Neural progenitor cell (in vitro differentiated cells): ENCODE measurements around the gene GLUL. TPM values are rescaled to one million over a fixed set of nuclear protein-coding genes. Genes with fewer than 3 reads are reported as not detected.

ENCODE experiments used
- DNase-seq: peaks from one replicate; pipeline ENCODE4 v3.0.0-alpha.2; 2016; ENCODE audit warnings: low spot score
- H2AFZ ChIP-seq: fragments of 200-600 bp; sonication (generic); replicated peaks from 2 replicates; pipeline ENCODE4 v1.6.1; 2016; ENCODE audit warnings: antibody characterized with exemption
- H3F3A ChIP-seq: fragments of 200-600 bp; sonication (generic); 2 replicates; pipeline ENCODE4 v1.6.1; 2016; ENCODE audit warnings: antibody characterized with exemption, low read depth
- H3K27ac ChIP-seq: fragments of 200-600 bp; sonication (generic); 2 replicates; pipeline ENCODE4 v1.5.1; 2016; ENCODE audit warnings: mild to moderate bottlenecking
- H3K27me3 ChIP-seq: fragments of 200-600 bp; sonication (generic); 2 replicates; pipeline ENCODE4 v1.6.1; 2016; ENCODE audit warnings: mild to moderate bottlenecking, moderate library complexity
- H3K36me3 ChIP-seq: fragments of 200-600 bp; sonication (generic); 2 replicates; pipeline ENCODE4 v1.5.1; 2016
- H3K4me1 ChIP-seq: fragments of 200-600 bp; sonication (generic); 2 replicates; pipeline ENCODE4 v1.6.1; 2016; ENCODE audit warnings: mixed run types
- H3K4me2 ChIP-seq: fragments of 200-600 bp; sonication (generic); 2 replicates; pipeline ENCODE4 v1.6.1; 2016
- H3K4me3 ChIP-seq: fragments of 200-600 bp; sonication (generic); 2 replicates; pipeline ENCODE4 v1.5.1; 2016
- H3K79me2 ChIP-seq: fragments of 200-600 bp; sonication (generic); 2 replicates; pipeline ENCODE4 v1.6.1; 2016; ENCODE audit warnings: low read depth
- H3K9ac ChIP-seq: fragments of 200-600 bp; sonication (generic); 2 replicates; pipeline ENCODE4 v1.6.1; 2016
- H3K9me3 ChIP-seq: fragments of 200-600 bp; sonication (generic); 2 replicates; pipeline ENCODE4 v1.5.1; 2016; ENCODE audit warnings: low read depth
- H4K20me1 ChIP-seq: fragments of 200-600 bp; sonication (generic); 2 replicates; pipeline ENCODE4 v1.6.1; 2016; ENCODE audit warnings: low read depth
- H3K27ac Mint-ChIP-seq: 3 replicates; pipeline ENCODE4 v1.8.0; 2021; ENCODE audit warnings: mixed read lengths
- H3K27me3 Mint-ChIP-seq: 2 replicates; pipeline ENCODE4 v1.8.0; 2022; ENCODE audit warnings: low read depth, mild to moderate bottlenecking, inconsistent platforms, moderate library complexity, mixed read lengths; ENCODE audit not compliant: insufficient read depth
- H3K36me3 Mint-ChIP-seq: 3 replicates; pipeline ENCODE4 v1.8.0; 2021; ENCODE audit warnings: mixed read lengths
- H3K4me1 Mint-ChIP-seq: 3 replicates; pipeline ENCODE4 v1.8.0; 2021; ENCODE audit warnings: mixed read lengths
- H3K4me3 Mint-ChIP-seq: 3 replicates; pipeline ENCODE4 v1.8.0; 2021; ENCODE audit warnings: mild to moderate bottlenecking, moderate library complexity, mixed read lengths
- H3K9me3 Mint-ChIP-seq: 3 replicates; pipeline ENCODE4 v1.8.0; 2020; ENCODE audit warnings: mixed read lengths
- EZH2 ChIP-seq: fragments of 200-600 bp; sonication (generic); IDR thresholded peaks from 2 replicates; pipeline ENCODE4 v1.6.1; 2017; ENCODE audit warnings: antibody characterized with exemption, mild to moderate bottlenecking, moderate library complexity
- EZH2phosphoT487 ChIP-seq: fragments of 200-600 bp; sonication (generic); IDR thresholded peaks from 2 replicates; pipeline ENCODE4 v1.6.1; 2017; ENCODE audit warnings: antibody characterized with exemption
- total RNA-seq: library from RNA; depleted of rRNA; stranded (reverse); fragments of >200 nt; gene quantifications from 2 replicates; pipeline ENCODE4 v1.2.3, GENCODE V29; 2015; ENCODE audit warnings: low replicate concordance
- TF ChIP-seq, protein P1 (sequence below): fragments of 200-600 bp; sonication (generic); IDR thresholded peaks from 2 replicates; pipeline ENCODE4 v1.5.1; 2017; ENCODE audit warnings: antibody characterized with exemption, mild to moderate bottlenecking

Gene GLUL
- total RNA-seq, 1 donor from 2014 or later: 428 TPM

DNA sequence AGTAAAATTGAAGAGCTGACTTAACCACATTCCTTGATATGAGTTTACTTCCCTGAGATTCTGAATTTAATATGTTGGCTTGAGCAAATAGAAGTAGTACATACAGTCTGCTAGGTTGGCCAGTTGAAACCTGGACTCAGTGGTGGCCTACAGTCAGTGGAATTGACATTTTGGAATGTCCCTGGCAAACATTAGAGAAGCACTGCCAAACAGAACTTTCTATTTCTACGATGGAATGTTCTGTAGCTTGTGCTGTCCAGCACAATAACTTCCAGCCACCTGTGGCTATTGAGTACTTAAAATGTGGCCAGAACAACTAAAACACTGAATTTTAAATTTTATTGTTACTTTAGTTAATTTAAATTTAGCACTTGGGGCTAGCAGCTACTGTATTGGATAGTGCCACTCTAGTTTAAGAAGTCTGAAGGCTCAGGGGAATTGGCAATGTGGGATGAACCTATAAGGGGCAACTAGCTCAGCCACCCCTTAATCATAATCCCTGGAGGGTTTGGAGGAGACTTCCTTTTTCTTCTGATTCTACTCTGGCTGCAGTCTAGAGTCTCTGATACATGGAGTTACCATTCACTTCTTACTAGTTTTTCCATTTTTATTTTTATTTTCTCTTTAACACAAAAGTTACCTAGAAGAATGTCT is 19.2 kb upstream of the GLUL start:
- Mint-ChIP-seq H3K27ac (no peak overlapping the region), H3K27me3 (peaks cover 6% of the 10 kb centered on the region), H3K9me3 (peaks cover 2% of the 10 kb centered on the region), H3K36me3 (no peaks in the 10 kb centered on the region), H3K4me3 (no peak overlapping the region), H3K4me1 (no peaks in the 10 kb centered on the region)
- Histone ChIP-seq H4K20me1 (no peaks in the 10 kb centered on the region), H2AFZ (no peak overlapping the region), H3K36me3 (no peaks in the 10 kb centered on the region), H3K27me3 (no peaks in the 10 kb centered on the region), H3K4me3 (no peak overlapping the region), H3K4me1 (no peaks in the 10 kb centered on the region), H3K79me2 (no peaks in the 10 kb centered on the region), H3K9me3 (no peaks in the 10 kb centered on the region), H3F3A (no peaks in the 10 kb centered on the region), H3K4me2 (no peak overlapping the region), H3K27ac (no peak overlapping the region), H3K9ac (no peak overlapping the region)
- no peak for DNase-seq
- no peak for TF ChIP-seq EZH2

DNA sequence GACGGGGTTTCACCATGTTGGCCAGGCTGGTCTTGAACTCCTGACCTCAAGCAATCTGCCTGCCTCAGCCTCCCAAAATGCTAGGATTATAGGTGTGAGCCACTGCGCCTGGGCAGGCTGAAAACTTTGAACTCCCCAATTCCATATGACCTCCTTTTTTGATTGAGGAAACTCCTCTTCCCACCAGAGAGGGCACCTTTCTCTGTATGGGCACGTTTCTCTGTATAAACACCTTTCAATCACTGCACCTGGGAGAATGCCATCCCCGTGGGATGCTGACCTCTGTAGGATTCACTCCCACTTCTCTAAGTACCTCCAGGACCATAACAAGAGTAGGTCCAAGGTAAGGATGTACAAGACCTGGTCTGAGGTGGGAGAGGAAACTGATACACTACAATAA is 18.5 kb upstream of the GLUL start:
- no peaks in the 10 kb centered on the region for H3F3A ChIP-seq

DNA sequence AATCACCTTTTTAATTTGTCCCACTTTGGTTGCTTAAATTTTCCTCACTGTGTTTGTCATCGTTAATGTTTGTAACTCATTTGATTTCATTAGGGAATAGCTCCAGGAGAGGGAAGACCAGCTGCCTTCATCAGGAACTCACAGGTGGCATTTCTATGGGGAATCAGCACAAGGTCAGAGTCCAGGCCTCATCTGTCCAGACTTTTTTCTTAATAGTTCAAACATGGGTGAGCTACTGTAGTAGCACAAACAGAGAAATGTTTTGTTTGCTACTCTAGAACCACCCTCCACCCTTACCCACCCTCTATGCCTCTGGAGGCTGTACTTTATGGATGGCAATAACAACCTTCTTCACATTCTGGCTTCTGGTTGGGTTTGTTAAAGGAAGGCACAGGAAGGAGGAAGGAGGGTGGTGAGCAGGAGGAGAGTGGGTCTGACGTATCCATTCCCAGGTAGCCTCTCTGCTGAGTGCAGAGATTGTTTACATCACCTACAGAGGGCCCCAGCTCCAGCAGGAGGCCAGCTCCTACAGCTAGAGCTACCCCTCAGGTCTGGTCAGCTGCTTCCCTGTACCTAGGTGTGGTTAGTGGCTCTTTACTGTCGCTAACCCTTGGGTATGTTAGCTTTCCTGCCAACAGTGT is 17.0 kb upstream of the GLUL start:
- no peaks in the 10 kb centered on the region for H3K36me3 ChIP-seq
- Mint-ChIP-seq H3K27me3 (peaks cover 2% of the 10 kb centered on the region), H3K4me1 (no peaks in the 10 kb centered on the region), H3K27ac (no peak overlapping the region), H3K9me3 (peaks cover 6% of the 10 kb centered on the region), H3K4me3 (no peak overlapping the region), H3K36me3 (no peaks in the 10 kb centered on the region)
- TF ChIP-seq EZH2 (no peak), EZH2phosphoT487 (no peak)
- TF ChIP-seq, protein P1, sequence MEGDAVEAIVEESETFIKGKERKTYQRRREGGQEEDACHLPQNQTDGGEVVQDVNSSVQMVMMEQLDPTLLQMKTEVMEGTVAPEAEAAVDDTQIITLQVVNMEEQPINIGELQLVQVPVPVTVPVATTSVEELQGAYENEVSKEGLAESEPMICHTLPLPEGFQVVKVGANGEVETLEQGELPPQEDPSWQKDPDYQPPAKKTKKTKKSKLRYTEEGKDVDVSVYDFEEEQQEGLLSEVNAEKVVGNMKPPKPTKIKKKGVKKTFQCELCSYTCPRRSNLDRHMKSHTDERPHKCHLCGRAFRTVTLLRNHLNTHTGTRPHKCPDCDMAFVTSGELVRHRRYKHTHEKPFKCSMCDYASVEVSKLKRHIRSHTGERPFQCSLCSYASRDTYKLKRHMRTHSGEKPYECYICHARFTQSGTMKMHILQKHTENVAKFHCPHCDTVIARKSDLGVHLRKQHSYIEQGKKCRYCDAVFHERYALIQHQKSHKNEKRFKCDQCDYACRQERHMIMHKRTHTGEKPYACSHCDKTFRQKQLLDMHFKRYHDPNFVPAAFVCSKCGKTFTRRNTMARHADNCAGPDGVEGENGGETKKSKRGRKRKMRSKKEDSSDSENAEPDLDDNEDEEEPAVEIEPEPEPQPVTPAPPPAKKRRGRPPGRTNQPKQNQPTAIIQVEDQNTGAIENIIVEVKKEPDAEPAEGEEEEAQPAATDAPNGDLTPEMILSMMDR: no peak
- no peaks in the 10 kb centered on the region for H3F3A ChIP-seq
- H3K27ac ChIP-seq: no peak overlapping the region
- H4K20me1 ChIP-seq: no peaks in the 10 kb centered on the region
- H3K4me1 ChIP-seq: no peaks in the 10 kb centered on the region
- H3K27me3 ChIP-seq: no peaks in the 10 kb centered on the region
- H2AFZ ChIP-seq: no peak overlapping the region
- H3K4me3 ChIP-seq: no peak overlapping the region
- H3K79me2 ChIP-seq: no peaks in the 10 kb centered on the region
- no peaks in the 10 kb centered on the region for H3K9me3 ChIP-seq
- no peak for DNase-seq
- H3K4me2 ChIP-seq: no peak overlapping the region
- H3K9ac ChIP-seq: no peak overlapping the region

More for the DNA sequence above, 18.5 kb upstream of the GLUL start:
- no peaks in the 10 kb centered on the region for H3K27me3 ChIP-seq
- H3K79me2 ChIP-seq: no peaks in the 10 kb centered on the region
- DNase-seq: no peak
- H3K4me1 ChIP-seq: no peaks in the 10 kb centered on the region
- no peaks in the 10 kb centered on the region for H4K20me1 ChIP-seq
- Mint-ChIP-seq H3K9me3 (peaks cover 6% of the 10 kb centered on the region), H3K27me3 (peaks cover 3% of the 10 kb centered on the region), H3K4me1 (no peaks in the 10 kb centered on the region), H3K36me3 (no peaks in the 10 kb centered on the region), H3K4me3 (no peak overlapping the region), H3K27ac (no peak overlapping the region)
- no peaks in the 10 kb centered on the region for H3K9me3 ChIP-seq
- no peak overlapping the region for H3K9ac ChIP-seq
- H3K4me2 ChIP-seq: no peak overlapping the region
- no peak overlapping the region for H3K4me3 ChIP-seq
- H3K36me3 ChIP-seq: no peaks in the 10 kb centered on the region
- H3K27ac ChIP-seq: no peak overlapping the region
- TF ChIP-seq, protein P1: no peak
- TF ChIP-seq EZH2phosphoT487: no peak
- TF ChIP-seq EZH2: no peak
- H2AFZ ChIP-seq: no peak overlapping the region

DNA sequence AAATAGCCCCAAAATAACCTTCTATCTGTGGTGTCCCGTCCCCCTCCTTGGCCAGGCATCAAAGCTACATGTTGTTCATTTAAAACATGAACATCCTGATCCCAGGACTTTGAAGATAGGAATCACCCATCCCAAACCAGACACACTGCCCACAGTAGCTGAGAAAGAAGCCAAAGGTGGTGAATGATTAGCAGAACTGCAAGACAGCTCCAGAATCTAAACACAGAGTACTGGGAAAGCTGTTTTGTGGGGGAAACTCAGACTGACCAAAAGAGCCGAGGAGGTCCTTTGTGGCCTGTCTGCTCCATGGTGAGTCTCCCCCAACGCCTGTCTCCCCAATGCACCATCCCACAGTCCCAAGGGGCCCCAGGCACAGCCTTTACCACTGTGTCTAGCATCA is 16.1 kb upstream of the GLUL start:
- no peaks in the 10 kb centered on the region for H3K36me3 Mint-ChIP-seq
- Histone ChIP-seq H3K27me3 (no peaks in the 10 kb centered on the region), H3K4me2 (no peak overlapping the region), H3K27ac (no peak overlapping the region), H4K20me1 (no peaks in the 10 kb centered on the region), H3K4me1 (no peaks in the 10 kb centered on the region), H3K9ac (no peak overlapping the region), H3K9me3 (no peaks in the 10 kb centered on the region), H3F3A (no peaks in the 10 kb centered on the region), H3K79me2 (no peaks in the 10 kb centered on the region), H2AFZ (no peak overlapping the region), H3K36me3 (no peaks in the 10 kb centered on the region), H3K4me3 (no peak overlapping the region)
- no peak for DNase-seq
- peaks cover 8% of the 10 kb centered on the region for H3K9me3 Mint-ChIP-seq
- H3K27ac Mint-ChIP-seq: no peak overlapping the region
- H3K4me1 Mint-ChIP-seq: no peaks in the 10 kb centered on the region
- TF ChIP-seq EZH2 (no peak), EZH2phosphoT487 (no peak)
- TF ChIP-seq, protein P1: no peak
- H3K4me3 Mint-ChIP-seq: no peak overlapping the region
- H3K27me3 Mint-ChIP-seq: peaks cover 2% of the 10 kb centered on the region
